Cardiac septum (tissue), 1 donor: ENCODE measurements around the gene GNMT. TPM values are rescaled to one million over a fixed set of nuclear protein-coding genes. Genes with fewer than 3 reads are reported as not detected.

Source experiments
- DNase-seq: peaks from one replicate; pipeline ENCODE4 v3.0.0-alpha.2; 2020; ENCODE audit warnings: low spot score
- intact Hi-C: fragments of 100-400 bp; cut with DNase I; formaldehyde crosslinking; loops from one replicate; pipeline ENCODE4 v1.14.0; 2022
- long read RNA-seq: library from polyadenylated mRNA; unstranded; transcript quantifications from one replicate; pipeline ENCODE4 v2.0.0, GENCODE V29; 2021
- total RNA-seq: library from RNA; stranded (reverse); fragmentation: NEBNext Ultra II Directional; extraction: Animal tissue kit (Norgen Biotek cat#: 25700); gene quantifications from one replicate; pipeline ENCODE4 v1.2.1, GENCODE V29; 2021
- donor health status: DM: no; HTN: no; CAD: no.

The GNMT gene
- total RNA-seq, result 0.30 TPM
- long read RNA-seq, partial matches to known transcripts, result 1 of 1 reads
- long read RNA-seq, other reads (novel, unspliced or antisense), result 0 of 1 reads

DNA sequence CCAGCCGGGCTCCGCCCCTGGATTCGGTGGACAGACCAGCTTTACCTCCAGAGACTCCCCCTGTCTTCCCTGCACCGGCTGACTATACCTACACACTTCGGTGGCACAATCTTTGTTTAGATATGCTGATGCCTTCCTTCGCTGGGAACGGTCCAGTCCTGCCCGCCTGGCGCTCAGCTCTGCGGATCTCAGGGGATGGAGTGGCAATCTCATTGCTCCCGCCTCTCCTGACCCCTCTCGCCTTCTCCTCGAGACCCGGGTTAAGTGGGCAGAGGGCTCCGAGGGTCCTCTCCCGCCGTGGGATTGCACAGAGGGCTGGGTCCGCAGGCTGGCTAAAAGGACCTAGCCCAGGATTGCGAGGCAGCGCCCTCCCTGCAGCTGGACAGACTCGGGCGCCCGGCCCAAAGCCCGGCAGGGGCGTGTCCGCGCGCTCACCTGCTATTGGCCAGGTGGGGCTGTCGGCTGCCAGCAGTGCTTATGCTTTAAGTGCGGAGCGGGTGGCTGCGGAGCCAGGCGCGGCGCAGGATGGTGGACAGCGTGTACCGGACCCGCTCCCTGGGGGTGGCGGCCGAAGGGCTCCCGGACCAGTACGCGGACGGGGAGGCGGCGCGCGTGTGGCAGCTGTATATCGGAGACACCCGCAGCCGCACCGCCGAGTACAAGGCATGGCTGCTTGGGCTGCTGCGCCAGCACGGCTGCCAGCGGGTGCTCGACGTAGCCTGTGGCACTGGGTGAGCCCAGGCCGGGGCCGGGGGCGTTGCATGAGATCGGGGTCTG is at the start of gene GNMT:
GNMT (plus strand) TSS at position 512 of the 777 bp plus-strand sequence; CDS start at position 526, 14 bp downstream.
- peak; percentile 84 for DNase-seq
- intact Hi-C loops, result no loop called here

DNA sequence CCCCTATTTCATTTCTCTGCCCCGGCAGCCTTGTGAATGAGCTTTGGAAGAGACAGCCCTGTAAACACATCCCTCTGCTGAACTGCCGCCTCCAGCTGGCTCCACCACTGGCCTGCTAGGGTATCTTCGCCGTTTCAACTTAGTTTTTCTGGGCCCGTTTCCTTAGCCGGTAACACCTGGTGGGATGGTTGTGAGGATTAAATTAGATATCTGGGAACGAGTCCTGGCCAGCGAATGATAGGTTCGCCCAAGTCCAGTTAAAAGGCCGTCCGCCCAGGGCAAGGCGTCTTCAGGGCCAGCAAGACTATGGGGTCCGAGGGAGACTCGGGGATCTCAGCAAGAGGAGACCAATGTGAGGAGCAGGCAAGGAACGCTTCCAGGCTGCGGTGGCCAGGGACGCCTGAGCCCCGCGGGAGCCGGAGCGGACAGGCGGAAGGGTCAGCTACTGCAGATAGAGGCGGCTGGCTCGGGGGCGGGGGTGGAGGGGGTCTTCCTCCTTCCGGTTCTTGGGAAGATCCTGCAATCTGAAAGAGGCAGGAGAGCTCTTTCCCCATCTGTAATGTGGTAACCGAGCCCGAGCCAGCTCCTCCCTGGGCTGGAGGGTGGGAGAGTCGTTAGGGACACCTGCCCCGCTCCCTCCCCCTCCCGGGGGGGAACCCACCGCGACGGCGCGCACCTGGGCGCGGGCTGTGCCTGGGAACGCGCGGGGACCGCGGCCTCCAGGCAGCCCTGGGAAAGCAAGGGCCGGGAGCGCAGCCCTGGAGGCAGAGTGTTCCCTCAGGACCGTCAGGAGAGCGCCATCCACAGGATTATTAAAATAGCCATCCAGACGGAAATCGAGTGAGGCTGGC is 49.2 kb upstream of the GNMT start:
- intact Hi-C loops, result no loop called here
- DNase-seq, result no peak

DNA sequence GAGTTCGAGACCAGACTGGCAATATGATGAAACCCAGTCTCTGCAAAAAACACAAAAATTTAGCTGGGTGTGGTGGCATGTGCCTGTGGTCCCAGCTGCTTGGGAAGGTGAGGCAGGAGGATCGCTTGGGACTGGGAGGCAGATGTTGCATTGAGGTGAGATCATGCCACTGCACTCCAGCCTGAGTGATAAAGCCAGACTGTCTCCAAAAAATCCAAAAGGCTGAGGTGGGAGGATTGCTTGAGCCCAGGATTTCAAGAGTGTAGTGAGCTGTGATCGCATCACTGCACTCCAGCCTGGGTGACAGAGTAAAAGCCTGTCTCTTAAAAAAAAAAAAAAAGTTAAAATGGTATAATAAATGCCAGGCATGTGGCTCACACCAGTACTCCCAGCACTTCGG is 46.0 kb upstream of the GNMT start:
- intact Hi-C loops, result no loop called here
- no peak for DNase-seq

DNA sequence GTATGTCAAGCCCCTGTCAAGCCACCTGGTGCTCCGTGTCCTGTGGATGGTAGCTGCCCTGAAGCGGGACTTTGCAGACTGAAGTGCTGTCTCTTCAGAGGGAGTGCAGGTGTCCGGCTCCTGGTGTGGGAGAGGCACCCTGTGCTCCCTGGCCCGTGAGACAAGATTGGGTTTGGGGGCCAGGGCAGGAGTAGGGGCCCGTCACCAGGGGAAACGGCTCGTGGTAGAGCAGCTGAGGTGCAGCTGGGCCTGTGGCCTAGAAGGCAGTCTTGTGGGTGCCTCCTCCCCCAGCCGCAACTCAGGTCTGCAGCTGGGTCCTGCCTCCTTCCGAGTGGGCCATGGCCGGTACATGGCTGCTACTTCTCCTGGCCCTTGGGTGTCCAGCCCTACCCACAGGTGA is 44.8 kb upstream of the GNMT start, which contains the start of gene PTCRA:
PTCRA (plus strand) TSS at position 322 of the 400 bp plus-strand sequence; CDS start at position 339, 17 bp downstream.
- no peak for DNase-seq
- intact Hi-C loops, result no loop called here

DNA sequence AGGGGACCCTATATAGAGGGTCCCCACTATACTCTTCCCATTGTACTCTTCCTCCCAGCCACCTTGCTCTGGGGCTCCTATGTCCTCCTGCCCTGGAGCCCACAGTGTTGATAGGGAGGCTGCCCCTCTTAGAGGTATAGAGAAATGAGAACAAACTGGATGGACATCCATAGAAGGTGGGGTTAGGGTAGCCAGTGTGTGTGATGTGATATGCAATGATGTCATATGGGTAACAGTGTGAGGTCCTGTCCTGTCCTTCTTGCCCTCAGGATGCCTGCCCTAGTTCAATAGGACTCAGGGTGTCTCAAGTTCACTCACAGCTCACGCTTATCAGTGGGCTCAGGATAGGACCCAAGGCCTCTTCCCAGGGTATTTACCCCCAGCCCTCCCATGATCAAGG is 44.3 kb upstream of the GNMT start:
- intact Hi-C loops, result no loop called here
- no peak for DNase-seq

DNA sequence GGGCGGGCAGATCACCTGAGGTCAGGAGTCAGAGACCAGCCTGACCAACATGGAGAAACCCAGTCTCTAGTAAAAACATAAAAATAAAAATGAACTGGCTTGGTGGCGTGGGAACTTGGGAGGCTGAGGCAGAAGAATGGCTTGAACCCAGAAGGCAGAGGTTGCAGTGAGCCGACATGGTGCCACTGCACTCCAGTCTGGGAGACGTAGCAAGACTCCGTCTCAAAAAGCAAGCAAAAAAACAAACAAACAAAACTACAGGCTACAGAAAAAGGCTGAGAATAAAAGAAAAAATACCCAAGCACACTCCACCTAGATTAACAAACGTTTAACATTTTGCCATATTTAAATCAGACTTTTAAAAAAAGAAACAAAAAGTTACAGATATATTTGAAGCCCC is 38.8 kb upstream of the GNMT start:
- intact Hi-C loops, result no loop called here

DNA sequence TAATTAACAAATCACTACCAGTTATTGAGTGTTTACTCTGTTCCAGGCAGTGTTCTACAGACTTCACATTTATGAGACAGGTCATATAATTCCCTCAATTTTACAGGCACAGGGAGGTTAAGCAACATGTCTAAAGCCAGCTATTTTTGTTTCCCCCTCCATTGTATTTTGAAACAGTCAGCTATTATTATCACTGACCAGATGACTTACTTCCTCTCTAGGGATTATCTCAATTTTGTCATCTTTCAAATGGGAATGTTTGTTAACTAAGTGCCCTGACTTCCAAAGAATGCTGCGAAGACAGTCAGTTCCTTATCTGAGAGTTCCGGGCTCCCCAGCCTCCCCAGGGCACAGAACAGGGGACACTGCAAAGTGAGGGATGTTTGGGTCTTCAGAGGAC is 36.9 kb upstream of the GNMT start:
- intact Hi-C loops, result no loop called here

More for the DNA sequence above, 38.8 kb upstream of the GNMT start:
- DNase-seq, result no peak

DNA sequence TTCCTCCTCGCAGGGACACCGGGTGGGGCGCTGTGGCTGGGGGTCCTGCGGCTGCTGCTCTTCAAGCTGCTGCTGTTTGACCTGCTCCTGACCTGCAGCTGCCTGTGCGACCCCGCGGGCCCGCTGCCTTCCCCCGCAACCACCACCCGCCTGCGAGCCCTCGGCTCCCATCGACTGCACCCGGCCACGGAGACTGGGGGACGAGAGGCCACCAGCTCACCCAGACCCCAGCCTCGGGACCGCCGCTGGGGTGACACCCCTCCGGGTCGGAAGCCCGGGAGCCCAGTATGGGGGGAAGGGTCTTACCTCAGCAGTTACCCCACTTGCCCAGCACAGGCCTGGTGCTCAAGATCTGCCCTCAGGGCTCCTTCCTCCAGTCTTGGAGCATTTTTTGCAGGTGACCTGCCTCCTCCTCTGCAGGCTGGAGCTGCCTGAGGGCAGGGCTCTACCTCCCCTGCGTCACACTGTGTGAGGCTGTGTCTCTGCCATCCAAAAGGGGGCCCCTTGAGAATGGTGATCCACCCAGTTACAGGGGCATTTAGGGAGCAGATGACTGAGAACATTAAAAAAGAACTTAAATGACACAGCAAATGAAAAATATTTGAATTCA is 35.2 kb upstream of the GNMT start:
- intact Hi-C loops, result no loop called here

More for the DNA sequence above, 36.9 kb upstream of the GNMT start:
- DNase-seq, result no peak

DNA sequence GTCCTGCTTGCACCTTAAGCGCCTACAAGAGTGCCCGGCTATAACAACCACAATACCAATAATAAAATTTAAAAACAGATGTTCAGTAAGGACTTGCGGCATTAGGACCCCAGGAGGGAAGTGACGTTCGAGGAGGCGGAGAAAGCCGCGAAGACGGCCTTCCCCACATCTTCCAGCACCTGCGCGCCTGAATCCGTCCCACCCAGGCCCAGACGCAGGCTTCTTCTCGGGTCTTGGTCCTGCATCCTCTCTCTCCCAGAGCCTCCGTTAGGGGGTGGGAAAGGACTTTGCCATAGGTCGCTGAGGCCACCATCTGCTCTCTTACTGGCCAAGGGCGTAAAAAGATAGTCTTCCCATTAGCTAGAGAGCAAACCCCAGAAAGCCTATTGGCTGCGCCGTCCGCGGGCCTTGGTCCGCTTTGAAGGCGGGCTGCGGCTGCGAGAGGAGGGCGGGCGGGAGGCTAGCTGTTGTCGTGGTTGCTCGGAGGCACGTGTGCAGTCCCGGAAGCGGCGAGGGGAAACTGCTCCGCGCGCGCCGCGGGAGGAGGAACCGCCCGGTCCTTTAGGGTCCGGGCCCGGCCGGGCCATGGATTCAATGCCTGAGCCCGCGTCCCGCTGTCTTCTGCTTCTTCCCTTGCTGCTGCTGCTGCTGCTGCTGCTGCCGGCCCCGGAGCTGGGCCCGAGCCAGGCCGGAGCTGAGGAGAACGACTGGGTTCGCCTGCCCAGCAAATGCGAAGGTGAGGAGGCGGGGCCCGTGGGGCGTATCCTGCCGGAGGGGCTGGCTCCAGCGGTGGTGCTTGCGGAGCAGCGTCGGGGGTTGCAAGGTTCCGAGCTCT is 31.4 kb upstream of the GNMT start, which contains the start of gene CNPY3:
CNPY3 (plus strand) TSS at position 495 of the 835 bp plus-strand sequence; CDS start at position 586, 91 bp downstream.
- intact Hi-C loops, result no loop called here
- peak; percentile 96 for DNase-seq

More for the DNA sequence above, 35.2 kb upstream of the GNMT start:
- no peak for DNase-seq

DNA sequence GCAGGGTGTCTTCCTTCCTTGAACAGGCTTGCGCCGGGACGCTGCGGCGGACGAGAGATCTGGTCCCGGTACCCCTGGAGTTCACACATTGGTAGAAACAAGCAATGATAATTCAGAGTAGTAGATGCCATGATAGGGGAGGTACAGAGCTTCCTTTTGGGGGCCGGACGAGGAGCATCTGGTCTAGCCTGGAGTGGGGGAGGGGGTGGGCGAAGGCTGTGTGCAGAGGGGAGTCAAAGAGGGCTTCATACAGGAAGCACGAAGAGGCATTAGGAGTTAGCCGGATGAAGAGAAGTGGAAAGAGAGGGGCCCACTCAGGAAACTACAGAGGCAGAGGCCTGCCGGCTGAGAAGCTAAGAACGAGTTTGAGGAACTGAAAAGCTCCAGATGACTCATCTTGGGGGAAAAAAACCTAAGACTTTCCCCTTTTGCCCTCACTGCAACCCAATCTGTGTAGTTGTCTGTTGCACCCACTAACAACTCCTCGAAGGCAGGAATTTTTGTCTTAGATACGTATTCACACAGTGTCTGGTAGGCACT is 30.7 kb upstream of the GNMT start:
- no peak for DNase-seq
- intact Hi-C loops, result loop anchor here (5.0 kb wide), 2 partner anchors 47 to 122 kb away; partner anchors contain the start of genes CUL7 and PEX6

DNA sequence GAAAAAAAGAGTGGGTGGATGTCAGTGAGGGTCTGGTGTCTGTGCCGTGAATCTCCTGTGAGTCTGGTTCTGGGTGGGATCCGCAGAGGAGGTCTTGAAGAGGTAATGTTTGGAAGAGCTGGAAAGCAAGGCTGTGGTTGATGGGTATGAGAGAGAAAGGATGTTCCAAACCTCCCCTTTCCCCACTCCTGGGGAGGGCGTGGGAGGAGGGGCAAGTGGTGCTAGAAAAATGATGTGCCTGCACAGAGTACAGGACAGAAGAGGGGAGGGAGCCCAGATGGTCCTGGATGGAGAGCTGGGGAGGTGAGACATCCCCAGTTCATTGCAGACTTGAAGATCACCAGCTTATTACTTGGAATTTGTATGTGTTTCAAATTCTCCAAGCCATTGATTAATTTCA is 28.1 kb upstream of the GNMT start:
- no peak for DNase-seq
- intact Hi-C loops, result loop anchor here (5.0 kb wide), 2 partner anchors 45 to 120 kb away; partner anchors contain the start of genes CUL7 and PEX6

DNA sequence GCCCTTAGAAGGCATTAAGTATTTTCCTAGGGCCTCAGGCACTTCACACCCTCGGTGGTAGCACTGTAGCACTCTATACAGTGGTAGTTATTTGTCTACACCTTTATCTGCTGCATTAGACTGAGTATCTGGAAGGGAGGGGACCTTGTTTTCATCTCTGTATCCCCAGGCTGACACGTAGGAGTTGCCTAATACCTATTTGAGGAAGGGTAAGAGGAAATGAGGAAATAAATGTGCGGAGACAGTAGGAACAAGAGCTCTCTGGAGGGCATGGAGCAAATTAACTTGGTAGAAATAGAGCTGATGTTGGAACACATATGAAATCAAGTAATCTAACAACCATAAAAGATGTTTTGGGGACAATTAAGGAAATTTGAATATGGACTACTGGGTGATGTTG is 27.3 kb upstream of the GNMT start:
- DNase-seq, result no peak
- intact Hi-C loops, result loop anchor here (5.0 kb wide), 2 partner anchors 44 to 119 kb away; partner anchors contain the start of genes CUL7 and PEX6

DNA sequence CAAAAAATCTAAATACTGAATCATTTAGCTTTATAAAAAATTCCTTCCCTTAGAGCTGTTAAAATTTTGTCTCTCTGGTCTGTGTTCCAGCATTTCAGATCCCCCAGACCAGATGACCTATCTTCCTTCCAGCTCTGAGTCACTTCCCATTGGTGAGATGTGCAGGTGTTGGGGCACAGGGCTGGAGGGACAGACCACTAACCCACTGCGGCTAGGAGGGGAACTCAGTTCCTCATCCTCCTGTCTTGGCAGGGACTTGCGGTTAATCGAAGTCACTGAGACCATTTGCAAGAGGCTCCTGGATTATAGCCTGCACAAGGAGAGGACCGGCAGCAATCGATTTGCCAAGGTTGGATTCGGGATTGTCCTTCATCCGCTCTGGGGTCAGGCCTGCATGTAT is 25.2 kb upstream of the GNMT start:
- no peak for DNase-seq

DNA sequence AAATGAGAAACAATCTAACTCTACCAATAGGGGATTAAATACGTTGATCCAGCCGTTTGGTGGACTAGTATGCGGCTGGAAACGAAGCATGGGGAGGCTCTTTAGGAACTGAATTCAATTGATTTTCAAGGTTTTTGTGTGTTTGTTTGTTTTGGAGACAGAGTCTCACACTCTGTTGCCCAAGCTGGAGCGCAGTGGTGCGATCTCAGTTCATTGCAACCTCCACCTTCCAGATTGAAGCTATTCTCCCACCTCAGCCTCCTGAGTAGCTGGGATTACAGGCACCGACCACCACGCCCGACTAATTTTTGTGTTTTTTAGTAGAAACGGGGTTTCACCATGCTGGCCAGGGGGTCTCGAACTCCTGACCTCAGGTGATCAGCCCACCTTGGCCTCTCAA is 24.2 kb upstream of the GNMT start:
- intact Hi-C loops, result no loop called here
- no peak for DNase-seq

More for the DNA sequence above, 25.2 kb upstream of the GNMT start:
- intact Hi-C loops, result no loop called here

DNA sequence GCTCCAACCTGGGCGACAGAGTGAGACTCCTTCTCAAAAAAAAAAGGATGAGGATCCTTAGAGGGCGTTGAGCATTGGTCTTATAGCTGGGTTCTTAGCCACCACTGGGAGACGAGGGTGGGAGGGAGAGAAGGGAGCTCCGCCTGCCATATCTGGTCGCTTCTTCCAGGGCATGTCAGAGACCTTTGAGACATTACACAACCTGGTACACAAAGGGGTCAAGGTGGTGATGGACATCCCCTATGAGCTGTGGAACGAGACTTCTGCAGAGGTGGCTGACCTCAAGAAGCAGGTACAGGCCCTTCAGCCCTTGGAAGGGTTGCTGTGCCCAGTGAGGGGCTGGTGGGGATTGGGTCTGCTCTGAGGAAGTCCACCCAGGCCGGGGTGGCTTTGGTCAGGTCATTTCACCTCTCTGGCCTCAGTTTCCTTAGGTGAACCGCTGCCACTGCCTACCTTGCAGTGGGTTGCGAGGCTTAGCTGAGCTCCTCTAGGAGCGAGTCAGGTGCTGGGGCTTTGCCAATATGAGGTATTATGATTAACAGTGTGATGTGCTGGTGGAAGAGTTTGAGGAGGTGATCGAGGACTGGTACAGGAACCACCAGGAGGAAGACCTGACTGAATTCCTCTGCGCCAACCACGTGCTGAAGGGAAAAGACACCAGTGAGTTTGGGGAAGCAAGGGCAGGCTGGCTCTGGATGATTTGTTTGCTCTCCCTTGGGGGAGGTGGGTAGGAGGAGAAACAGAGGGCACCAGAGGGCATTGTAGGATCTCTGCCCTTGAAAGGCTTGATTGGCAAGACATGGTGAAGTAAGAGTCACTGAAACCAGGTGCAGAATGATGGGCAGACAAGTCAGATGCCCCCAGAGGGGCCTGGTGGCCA is 22.8 kb upstream of the GNMT start:
- intact Hi-C loops, result no loop called here
- no peak for DNase-seq

DNA sequence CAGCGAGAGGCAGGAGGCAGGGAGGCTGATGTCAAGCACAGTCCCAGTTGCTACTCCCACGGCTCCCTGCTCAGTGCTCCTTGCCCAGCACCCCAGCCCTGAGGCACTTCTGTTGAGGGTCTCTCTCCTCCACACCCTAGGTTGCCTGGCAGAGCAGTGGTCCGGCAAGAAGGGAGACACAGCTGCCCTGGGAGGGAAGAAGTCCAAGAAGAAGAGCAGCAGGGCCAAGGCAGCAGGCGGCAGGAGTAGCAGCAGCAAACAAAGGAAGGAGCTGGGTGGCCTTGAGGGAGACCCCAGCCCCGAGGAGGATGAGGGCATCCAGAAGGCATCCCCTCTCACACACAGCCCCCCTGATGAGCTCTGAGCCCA is 22.1 kb upstream of the GNMT start:
- DNase-seq, result no peak
- intact Hi-C loops, result no loop called here

DNA sequence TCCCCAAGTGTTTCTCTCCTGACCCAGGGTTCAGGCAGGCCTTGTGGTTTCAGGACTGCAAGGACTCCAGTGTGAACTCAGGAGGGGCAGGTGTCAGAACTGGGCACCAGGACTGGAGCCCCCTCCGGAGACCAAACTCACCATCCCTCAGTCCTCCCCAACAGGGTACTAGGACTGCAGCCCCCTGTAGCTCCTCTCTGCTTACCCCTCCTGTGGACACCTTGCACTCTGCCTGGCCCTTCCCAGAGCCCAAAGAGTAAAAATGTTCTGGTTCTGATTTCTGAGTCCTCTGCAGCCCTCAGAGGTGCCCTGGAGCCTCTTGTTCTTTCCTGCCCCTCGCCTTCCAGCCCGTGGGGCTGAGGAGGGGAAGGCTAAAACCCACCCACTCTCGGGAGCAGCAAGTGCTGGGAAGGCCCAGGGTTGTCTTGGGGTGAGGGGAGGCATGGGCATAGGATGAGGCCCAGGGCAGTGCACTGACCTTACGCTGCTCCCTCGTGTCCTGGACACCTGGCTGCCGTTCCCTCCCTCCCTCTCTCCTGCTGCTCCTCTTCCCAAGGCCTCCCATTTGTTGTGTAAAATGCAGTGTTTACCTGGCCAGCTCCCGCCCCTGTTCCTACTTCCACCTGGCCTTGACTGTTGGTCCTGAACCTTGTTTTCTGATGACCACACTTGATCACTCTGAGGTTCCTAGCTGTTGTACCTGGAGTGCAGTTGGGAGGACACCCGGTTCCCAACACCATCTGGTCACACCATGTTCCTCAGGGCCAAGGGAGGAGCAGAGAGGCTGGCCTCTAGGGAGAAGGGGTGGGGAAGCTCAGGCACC is 21.4 kb upstream of the GNMT start:
- no peak for DNase-seq
- intact Hi-C loops, result no loop called here
